ENCODE measurements around the gene LRRFIP2.
"Not testable (repeated sequence)": the region's sequence is repeated elsewhere in the genome, so short reads cannot be mapped to it uniquely, and the experiment has no call there.

LRRFIP2 gene

DNA sequence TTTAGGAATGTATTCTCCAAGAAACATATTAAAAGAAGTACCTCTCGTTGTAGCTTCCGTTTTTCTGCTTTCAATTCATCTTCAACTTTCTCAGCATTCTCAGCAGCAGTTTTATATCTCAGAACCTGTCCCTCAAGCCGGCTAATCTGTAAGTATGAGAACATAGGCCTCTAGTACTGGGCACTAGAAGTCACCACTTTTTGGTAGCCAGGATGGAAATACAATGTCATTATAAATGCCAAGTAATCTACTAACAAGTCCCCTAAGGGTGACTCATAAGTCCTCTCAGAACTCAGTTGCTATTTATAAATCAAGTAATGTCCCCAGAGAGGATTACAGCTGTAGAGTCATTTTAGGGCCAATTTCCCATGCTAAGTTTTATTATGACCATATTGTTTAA lies 120.0 kb downstream of the LRRFIP2 start:
- DNase-seq: no peak

DNA sequence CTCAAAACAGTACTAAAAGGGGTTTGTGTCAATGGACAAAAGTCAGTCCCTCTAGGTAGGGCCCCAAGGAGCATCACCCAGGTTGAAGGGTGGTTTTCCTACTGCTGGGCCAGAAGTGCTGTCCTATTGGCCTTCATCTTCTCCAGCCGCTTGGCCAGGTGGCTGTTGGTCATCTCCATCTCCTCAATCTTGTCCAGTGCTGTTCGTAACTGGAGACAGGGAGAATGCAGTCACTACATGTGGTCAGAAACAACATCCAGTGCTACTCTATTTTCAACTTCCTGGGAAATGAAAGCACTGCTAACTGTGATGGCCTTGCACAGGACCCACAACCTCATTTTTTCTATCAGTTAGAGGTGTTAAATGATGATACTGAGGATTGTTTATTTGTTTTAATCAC lies 120.6 kb downstream of the LRRFIP2 start:
- no peak for DNase-seq

- no peak for DNase-seq
These were observed 121.0 kb downstream of the LRRFIP2 start for GRCh38 chr3:37053337-37053736.

- no peak for DNase-seq
These were observed 121.5 kb downstream of the LRRFIP2 start for GRCh38 chr3:37052860-37053259.

DNA sequence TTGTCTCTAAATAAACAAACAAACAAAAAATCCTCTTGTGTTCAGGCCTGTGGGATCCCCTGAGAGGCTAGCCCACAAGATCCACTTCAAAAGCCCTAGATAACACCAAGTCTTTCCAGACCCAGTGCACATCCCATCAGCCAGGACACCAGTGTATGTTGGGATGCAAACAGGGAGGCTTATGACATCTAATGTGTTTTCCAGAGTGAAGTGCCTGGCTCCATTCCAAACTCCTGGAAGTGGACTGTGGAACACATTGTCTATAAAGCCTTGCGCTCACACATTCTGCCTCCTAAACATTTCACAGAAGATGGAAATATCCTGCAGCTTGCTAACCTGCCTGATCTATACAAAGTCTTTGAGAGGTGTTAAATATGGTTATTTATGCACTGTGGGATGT lies 124.1 kb downstream of the LRRFIP2 start:
- DNase-seq: no peak

- not testable (repeated sequence) for DNase-seq
These were observed 131.7 kb downstream of the LRRFIP2 start for GRCh38 chr3:37042712-37043111.

GRCh38 chr3:37041546-37042195 lies 132.7 kb downstream of the LRRFIP2 start:
- no peak for DNase-seq

DNA sequence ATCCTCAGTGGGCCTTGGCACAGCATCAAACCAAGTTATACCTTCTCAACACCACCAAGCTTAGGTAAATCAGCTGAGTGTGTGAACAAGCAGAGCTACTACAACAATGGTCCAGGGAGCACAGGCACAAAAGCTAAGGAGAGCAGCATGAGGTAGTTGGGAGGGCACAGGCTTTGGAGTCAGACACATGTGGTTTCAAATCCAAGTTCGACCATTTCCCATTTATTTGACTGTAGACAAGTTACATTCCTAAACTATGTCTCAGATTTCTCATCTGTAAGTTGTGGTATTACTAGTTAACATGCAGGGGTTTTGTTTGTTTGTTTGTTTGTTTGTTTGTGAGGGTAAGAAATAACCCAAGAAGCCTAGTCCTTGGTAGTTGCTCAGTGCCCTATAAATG lies 134.2 kb downstream of the LRRFIP2 start:
- DNase-seq: no peak

DNA sequence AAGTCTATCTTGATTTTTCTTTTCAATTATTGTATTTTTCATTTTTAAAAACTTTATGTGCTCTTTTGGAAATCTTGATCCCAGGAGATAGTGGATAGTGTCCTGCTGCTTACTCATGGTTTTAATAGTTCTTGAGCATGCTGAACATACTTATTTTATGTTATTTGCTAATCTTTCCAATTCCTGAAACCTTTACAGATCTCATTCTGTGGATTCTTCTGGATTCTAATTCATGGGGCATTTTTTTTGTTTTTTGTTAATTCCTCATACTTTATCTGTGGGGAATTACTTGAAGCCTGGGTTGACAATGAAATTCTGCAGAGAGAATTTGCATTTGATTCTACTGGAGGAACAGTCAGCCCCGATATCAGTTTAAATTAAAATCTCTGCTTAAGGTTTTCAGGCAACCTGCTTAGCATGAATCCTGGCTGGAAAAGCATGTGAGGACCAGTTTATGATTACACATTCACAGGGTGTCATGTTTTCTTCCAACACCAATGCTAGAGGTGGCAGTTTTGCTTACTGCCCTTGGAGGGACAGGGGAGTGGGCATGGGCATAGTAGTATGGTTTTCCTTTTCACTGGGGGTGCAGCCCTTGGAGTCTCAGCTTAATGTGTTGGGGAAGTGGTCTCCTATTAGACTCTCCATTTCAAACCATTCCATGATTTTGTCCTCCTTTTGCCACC lies 135.1 kb downstream of the LRRFIP2 start:
- no peak for DNase-seq

GRCh38 chr3:37037352-37037751 lies 137.0 kb downstream of the LRRFIP2 start:
- no peak for DNase-seq

- no peak for DNase-seq
These were observed 141.4 kb downstream of the LRRFIP2 start for GRCh38 chr3:37032961-37033360.

GRCh38 chr3:37031096-37031682 lies 143.2 kb downstream of the LRRFIP2 start:
- no peak for DNase-seq

DNA sequence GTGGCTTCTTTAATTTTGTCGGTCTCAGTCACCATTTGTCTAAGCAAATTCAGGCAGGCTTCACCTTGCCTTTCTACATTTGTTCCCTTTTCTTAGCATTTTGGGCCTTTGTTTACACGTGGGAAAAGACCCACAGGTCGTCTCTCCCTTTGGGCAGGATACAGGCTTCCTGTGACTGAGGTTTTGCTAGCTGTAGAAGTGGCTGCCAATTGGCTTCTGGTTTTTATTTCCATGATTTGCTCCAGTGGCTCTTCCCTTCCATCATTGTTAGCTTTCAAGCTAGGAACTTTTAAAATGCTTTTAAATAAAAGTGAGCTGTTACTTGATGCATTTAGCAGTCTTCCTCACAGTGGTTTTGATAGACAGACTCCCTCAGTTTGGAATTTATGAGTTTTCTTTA lies 143.8 kb downstream of the LRRFIP2 start:
- no peak for DNase-seq

- DNase-seq: no peak
These were observed 144.7 kb downstream of the LRRFIP2 start for GRCh38 chr3:37029516-37030163.

GRCh38 chr3:37029111-37029510 lies 145.3 kb downstream of the LRRFIP2 start:
- no peak for DNase-seq

DNA sequence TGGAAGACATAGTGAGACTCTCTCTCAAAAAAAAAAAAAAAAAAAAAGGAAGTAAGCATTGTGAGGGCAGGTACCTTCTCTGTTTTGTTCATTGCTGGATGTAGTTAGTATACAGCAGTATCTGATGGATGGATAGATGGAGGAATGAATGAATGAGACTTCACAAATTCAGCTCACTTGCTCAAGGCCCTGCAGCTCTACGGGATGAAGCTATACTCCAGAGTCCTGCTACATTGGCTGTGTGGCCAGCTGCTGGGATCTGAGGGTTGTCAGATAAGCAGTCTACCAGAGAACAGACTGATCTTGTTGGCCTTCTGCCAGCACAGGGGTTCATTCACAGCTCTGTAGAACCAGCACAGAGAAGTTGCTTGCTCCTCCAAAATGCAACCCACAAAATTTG lies 146.1 kb downstream of the LRRFIP2 start:
- DNase-seq: no peak

DNA sequence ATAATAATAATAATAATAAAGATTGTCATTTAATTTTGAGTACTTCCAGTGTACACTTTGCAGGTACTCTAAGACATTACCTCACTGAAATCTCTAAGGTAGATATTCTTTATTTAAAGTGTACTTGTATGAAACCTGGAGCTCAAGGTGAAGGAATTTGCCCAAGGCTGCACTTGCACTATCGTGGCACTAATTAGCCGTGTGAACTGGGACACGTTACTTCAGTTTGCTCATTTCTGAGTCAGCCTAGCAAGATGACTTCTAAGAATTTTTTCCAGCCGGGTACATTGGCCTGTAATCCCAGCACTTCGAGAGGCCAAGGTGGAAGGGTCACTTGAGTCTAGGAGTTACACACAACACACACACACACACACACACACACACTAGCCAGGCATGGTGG lies 147.5 kb downstream of the LRRFIP2 start:
- DNase-seq: no peak

- DNase-seq: no peak
These were observed 148.6 kb downstream of the LRRFIP2 start for GRCh38 chr3:37025561-37026335.

GRCh38 chr3:37024820-37025405 lies 149.5 kb downstream of the LRRFIP2 start:
- no peak for DNase-seq

GRCh38 chr3:37024092-37024491 lies 150.3 kb downstream of the LRRFIP2 start:
- DNase-seq: no peak

GRCh38 chr3:37017683-37018082 lies 156.7 kb downstream of the LRRFIP2 start:
- no peak for DNase-seq

DNA sequence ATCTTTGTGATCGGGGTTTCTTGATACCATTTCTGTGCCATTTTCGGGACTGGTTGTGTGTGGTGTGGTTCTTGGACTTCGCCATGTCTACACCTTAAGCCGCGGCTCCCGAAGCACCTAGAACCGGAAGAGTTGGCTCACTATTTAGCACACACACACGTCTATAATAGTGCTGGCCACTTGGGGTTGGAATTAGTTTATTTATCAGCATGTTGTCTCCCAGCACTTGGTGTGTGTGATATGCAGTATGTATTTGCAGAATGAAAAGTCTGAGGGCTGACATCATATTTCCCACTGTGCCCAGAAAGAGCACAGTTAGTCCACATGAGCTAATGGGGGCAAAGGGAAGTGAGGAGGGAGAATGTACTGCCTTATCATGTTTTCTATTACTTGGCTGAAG lies 157.5 kb downstream of the LRRFIP2 start:
- no peak for DNase-seq

DNA sequence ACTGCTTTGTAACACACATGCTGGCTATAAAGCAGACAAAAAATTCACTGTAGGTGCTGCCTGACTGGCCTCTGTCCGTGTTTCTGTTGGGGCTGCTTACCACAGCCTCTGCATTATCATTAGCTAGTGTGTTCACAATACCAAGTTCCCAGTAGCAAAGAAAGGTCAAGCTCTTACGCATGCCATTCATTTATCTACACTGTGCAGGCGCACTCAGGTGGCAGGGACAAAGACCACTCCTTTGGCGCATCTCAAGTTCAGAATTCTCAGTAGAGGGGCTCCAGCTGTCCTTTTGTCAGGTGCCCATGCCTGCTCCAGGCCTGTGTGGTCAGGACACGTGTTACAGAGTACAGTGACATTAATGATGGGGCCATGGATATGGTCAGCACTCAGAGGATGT lies 158.7 kb downstream of the LRRFIP2 start:
- no peak for DNase-seq

Data from activated CD4-positive, alpha-beta T cell treated with anti-CD3 and anti-CD28 coated beads, Interleukin-2, amount 50 U/mL, for 4 hours (primary cell).